OCI-LY7 (cell line): ENCODE data around the gene HSD11B1L.

ENCODE experiments used
- CTCF ChIP-seq: fragments of 200-600 bp; sonication (generic); conservative IDR thresholded peaks from 2 replicates; pipeline ENCODE4 v1.5.1; 2014; ENCODE audit warnings: mild to moderate bottlenecking, antibody characterized with exemption, low read length, moderate library complexity, mixed read lengths
- EZH2phosphoT487 ChIP-seq: fragments of 200-600 bp; sonication (generic); IDR thresholded peaks from 2 replicates; pipeline ENCODE4 v1.6.1; 2018; ENCODE audit warnings: low read depth, borderline replicate concordance, mild to moderate bottlenecking, mixed run types, antibody characterized with exemption, low read length, moderate library complexity, mixed read lengths

GRCh38 chr19:5703819-5704818, 23.3 kb downstream of the HSD11B1L start:
- no peak for TF ChIP-seq CTCF
- TF ChIP-seq EZH2phosphoT487: no peak
